Measurements from ENCODE around the gene CHST4. TPM values are rescaled to one million over a fixed set of nuclear protein-coding genes. Genes with fewer than 3 reads are reported as not detected.

Gene CHST4
- total and polyA plus RNA-seq, 12 donors = 0.47 to 7.6 (median 1.9) TPM

DNA sequence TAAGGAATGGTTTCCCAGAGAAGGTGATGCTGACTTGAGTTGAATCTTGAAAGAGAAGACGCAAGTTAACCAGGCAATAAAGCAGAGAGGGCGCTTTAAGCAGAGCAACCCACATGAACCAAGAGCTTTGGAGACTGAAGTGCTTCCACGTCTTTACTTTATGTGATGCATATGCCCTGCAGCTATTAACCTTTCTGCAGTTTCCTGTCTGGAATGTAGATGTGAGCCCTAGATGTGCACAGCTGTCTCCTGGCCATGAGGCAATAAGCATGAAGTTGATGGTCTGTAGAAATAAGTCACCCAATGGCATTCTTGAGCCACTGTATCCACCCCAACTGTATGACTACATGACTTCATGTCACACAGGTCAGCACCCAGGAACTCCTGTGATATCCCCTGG lies 5.7 kb upstream of the CHST4 start:
- Histone ChIP-seq H3K27ac (no peak overlapping the region), H3K4me3 (no peak overlapping the region), H3K4me1 (replicated peaks in 1 of 2) (peaks cover 0 to 2% of the 10 kb centered on the region in 2 donors), H3K27me3 (no peaks in the 10 kb centered on the region), H3K9me3 (replicated peaks in 1 of 3) (no peaks in the 10 kb centered on the region), H3K36me3 (replicated peaks in 1 of 2) (no peaks in the 10 kb centered on the region)
- no peak for TF ChIP-seq POLR2A (IDR thresholded peaks at IDR 0.05)
- TF ChIP-seq, protein P1, sequence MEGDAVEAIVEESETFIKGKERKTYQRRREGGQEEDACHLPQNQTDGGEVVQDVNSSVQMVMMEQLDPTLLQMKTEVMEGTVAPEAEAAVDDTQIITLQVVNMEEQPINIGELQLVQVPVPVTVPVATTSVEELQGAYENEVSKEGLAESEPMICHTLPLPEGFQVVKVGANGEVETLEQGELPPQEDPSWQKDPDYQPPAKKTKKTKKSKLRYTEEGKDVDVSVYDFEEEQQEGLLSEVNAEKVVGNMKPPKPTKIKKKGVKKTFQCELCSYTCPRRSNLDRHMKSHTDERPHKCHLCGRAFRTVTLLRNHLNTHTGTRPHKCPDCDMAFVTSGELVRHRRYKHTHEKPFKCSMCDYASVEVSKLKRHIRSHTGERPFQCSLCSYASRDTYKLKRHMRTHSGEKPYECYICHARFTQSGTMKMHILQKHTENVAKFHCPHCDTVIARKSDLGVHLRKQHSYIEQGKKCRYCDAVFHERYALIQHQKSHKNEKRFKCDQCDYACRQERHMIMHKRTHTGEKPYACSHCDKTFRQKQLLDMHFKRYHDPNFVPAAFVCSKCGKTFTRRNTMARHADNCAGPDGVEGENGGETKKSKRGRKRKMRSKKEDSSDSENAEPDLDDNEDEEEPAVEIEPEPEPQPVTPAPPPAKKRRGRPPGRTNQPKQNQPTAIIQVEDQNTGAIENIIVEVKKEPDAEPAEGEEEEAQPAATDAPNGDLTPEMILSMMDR (IDR thresholded peaks at IDR 0.05) = no peak
- 68 to 77% (median 75%) methylated on average over 3 of the region's 3 CpGs for WGBS, 4 donors
- intact Hi-C loops (cut with DNase I) = no loop called here
- DNase-seq = no peak

DNA sequence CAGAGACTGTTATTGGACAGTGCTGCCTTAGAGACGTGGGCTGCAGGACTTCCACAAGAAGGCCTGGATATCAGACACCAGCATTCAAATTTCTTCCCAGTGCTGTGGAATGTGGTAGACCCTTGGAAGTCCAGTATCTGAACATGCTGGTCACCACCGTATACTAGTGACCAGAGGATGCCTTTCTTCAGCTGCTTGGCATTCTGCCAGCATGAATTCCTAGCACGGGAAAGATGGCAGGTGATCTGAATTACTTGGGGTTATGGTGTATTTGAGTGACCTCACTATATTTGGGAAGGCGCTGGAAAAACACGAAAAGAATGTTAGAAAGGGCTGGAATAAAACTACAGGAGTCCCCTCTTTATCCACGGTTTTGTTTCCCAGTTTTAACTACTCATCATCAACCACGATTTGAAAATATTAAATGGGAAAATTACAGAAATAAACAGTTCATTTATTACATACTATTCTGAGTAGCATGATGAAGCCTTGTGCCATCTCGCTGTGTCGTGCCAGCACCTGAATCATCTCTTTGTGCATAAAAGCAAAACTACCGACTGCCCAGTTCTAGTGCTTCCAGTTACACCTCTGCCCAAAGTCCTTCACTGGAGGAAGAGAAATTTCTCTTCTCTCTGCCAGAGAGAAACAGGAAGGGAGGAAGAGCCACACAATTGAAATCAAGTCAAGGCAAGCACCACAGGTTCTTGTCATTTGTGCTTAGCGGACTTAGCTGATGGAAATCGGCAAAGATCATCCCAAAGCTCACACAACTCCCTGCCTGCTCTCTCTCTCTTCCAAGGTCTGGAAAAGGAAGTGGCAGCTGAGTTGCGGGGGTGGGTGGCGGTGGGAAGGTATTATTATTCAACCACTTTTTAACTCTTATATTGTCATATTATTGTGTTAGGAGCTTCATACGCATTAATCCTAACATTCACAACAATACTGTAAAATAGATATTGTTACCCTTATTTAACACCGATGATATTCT lies 1.4 kb upstream of the CHST4 start:
- no peaks in the 10 kb centered on the region for H3K9me3 ChIP-seq (replicated peaks in 1 of 3)
- WGBS, 4 donors = 42 to 51% (median 47%) methylated on average over 16 of the region's 16 CpGs
- peak in 1 of 2 donors; percentile 46 for TF ChIP-seq POLR2A (IDR thresholded peaks at IDR 0.05)
- TF ChIP-seq, protein P1 (IDR thresholded peaks at IDR 0.05) = no peak

DNA sequence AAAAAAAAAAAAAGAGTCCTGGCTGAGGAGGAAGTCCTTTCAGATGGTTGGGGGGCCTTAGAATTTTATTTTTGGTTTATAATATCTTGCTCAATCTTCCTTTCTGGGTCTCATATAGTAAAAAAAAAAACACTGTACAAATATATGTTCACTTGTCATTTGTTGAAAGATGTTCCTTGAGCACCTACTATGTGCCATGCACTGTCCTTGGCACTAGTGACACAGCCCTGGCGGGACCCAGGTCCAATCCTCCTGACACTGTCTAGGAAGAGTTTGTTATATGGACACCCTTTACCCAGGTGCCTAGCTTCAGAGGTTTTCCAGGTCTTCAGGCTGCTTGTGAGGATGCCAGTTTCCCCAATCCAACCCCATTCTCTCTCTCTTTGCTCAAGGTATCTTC lies 2.0 kb downstream of the CHST4 start:
- Histone ChIP-seq H3K36me3 (replicated peaks in 1 of 2) (no peaks in the 10 kb centered on the region), H3K4me1 (replicated peaks in 1 of 2) (peaks cover 7 to 8% of the 10 kb centered on the region in 2 donors), H3K27ac (no peak overlapping the region), H3K27me3 (no peaks in the 10 kb centered on the region), H3K4me3 (no peak overlapping the region), H3K9me3 (replicated peaks in 1 of 3) (no peaks in the 10 kb centered on the region)
- TF ChIP-seq, protein P1 (IDR thresholded peaks at IDR 0.05) = no peak
- no peak for TF ChIP-seq POLR2A (IDR thresholded peaks at IDR 0.05)
- no peak for DNase-seq
- intact Hi-C loops (cut with DNase I) = no loop called here
- WGBS, 4 donors = 69 to 90% (median 86%) methylated on average over 1 of the region's 1 CpG

More for the DNA sequence above, 1.4 kb upstream of the CHST4 start:
- peak in 5 of 7 donors; percentile 29 to 54 (median 45) for DNase-seq
- Histone ChIP-seq H3K36me3 (replicated peaks in 1 of 2) (no peaks in the 10 kb centered on the region), H3K27me3 (no peaks in the 10 kb centered on the region), H3K4me3 (peak overlapping the region in 1 of 4 donors; percentile 28), H3K4me1 (replicated peaks in 1 of 2) (peaks cover 7 to 8% of the 10 kb centered on the region in 2 donors), H3K27ac (peak overlapping the region in 3 of 5 donors; percentile 21 to 74 (median 25))
- intact Hi-C loops (cut with DNase I) = no loop called here

DNA sequence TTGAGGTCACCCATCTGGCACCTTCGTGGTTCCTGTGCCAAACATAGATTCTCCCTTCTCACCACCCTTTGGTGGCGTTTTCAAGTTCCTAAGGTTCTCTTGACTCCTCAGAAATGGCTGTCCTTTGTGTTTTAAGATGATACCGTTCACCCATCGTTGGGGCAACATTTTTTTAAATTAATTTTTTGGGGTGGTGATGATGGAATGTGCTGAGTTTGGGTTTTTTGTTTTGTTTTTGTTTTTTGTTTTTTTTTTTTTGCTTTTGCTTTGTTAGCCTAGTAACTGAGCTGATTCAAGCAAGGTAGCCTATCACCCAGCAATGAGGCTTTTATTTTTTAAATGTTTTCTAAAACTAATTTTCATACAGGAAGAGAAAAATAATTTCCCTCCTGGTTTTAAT lies 2.6 kb downstream of the CHST4 start:
- no peak for DNase-seq
- Histone ChIP-seq H3K9me3 (replicated peaks in 1 of 3) (no peaks in the 10 kb centered on the region), H3K27me3 (no peaks in the 10 kb centered on the region), H3K4me3 (no peak overlapping the region), H3K36me3 (replicated peaks in 1 of 2) (no peaks in the 10 kb centered on the region), H3K4me1 (replicated peaks in 1 of 2) (peaks cover 7 to 8% of the 10 kb centered on the region in 2 donors), H3K27ac (no peak overlapping the region)
- 76 to 87% (median 83%) methylated on average over 4 of the region's 4 CpGs for WGBS, 4 donors
- intact Hi-C loops (cut with DNase I) = no loop called here
- no peak for TF ChIP-seq POLR2A (IDR thresholded peaks at IDR 0.05)
- TF ChIP-seq, protein P1 (IDR thresholded peaks at IDR 0.05) = no peak
